ENCODE data around the gene MORC3. TPM values are rescaled to one million over a fixed set of nuclear protein-coding genes. Genes with fewer than 3 reads are reported as not detected.

Gene MORC3
- total RNA-seq, 1 experiment from 2014 or later: 19.8 TPM

DNA sequence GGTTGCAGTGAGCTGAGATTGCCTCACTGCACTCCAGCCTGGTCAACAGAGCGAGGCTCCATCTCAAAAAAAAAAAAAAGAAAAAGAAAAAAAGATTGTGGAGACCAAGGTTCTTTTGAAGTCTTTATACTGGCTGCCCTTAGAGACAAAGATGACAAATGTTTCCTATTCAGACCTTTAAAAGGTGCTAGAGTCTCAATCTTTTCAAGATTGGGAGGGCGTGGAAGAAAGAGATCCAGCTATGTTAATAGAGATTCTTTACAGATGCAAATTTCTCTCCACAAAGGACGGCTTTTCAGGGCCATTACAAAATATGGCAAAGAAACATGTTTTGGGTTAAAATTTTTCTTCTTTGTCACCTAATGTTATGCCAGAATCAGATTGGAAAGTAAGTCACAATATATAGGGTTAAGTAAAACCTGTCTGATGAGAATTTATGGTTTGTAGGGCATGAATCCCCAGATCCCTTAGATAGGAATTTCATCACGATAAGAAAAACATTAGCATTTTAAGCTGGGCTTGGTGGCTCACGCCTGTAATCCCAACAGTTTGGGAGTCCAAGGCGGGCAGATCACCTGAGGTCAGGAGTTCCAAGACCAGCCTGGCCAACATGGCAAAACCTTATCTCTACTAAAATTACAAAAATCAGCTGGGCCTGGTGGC lies 13.0 kb upstream of the MORC3 start:
- no peak overlapping the region for H3K27ac ChIP-seq (ENCODE audit: low read depth, low read length)
- intact Hi-C loops (cut with micrococcal nuclease): no loop called here
- H3K9me3 ChIP-seq (ENCODE audit: control insufficient read depth in 1 of 2, insufficient read depth in 1 of 2, low read depth in 1 of 2, low read length in 2 of 2): no peaks in the 10 kb centered on the region
- ATAC-seq (no peak), DNase-seq (ENCODE audit: low read depth, low spot score) (no peak)
- BruUV-seq (replicated peaks): no TSS peak
- H3K27me3 ChIP-seq (ENCODE audit: insufficient read depth, low read length): no peaks in the 10 kb centered on the region
- CTCF ChIA-PET: no interaction called here
- no peaks in the 10 kb centered on the region; a peak in 1 of 4 replicates for H3K4me1 ChIP-seq (ENCODE audit: control insufficient read depth in 1 of 2, insufficient read depth in 2 of 2, low read length in 2 of 2)
- RAD21 ChIA-PET (ENCODE audit: low non-redundant PET in 1 of 2, low total read pairs in 2 of 2, uncharacterized antibody in 2 of 2, unreplicated experiment in 2 of 2): no interaction called here
- no peak overlapping the region for H3K9ac ChIP-seq (ENCODE audit: low read length)
- no peak overlapping the region for H3K4me3 ChIP-seq (replicated peaks in 1 of 2; ENCODE audit: low read depth in 1 of 2, low read length in 2 of 2)
- H3K9me2 ChIP-seq (ENCODE audit: insufficient read depth): no peaks in the 10 kb centered on the region
- no peaks in the 10 kb centered on the region for H3K36me3 ChIP-seq (ENCODE audit: control insufficient read depth in 1 of 2, insufficient read depth in 2 of 2, low read length in 2 of 2)
- no peak overlapping the region for H2AFZ ChIP-seq (ENCODE audit: low read depth, low read length, poor library complexity, severe bottlenecking)
- no peak overlapping the region for H3K4me2 ChIP-seq (ENCODE audit: low read length)
- no peaks in the 10 kb centered on the region for H3K79me2 ChIP-seq (ENCODE audit: insufficient read depth, low read length)
- POLR2A ChIA-PET: no interaction called here
- TF ChIP-seq ZFX (IDR thresholded peaks at IDR 0.05) (no peak), FOSL1 (IDR thresholded peaks at IDR 0.05; ENCODE audit: low read depth) (no peak), SIN3A (IDR thresholded peaks at IDR 0.05; ENCODE audit: low read depth) (no peak), CEBPB (IDR thresholded peaks at IDR 0.05; ENCODE audit: low read depth) (no peak), RAD21 (IDR thresholded peaks at IDR 0.05; ENCODE audit: low read depth) (no peak), POLR2AphosphoS5 (IDR thresholded peaks at IDR 0.05; ENCODE audit: low read depth, low read length) (no peak)
- TF ChIP-seq, protein P1, sequence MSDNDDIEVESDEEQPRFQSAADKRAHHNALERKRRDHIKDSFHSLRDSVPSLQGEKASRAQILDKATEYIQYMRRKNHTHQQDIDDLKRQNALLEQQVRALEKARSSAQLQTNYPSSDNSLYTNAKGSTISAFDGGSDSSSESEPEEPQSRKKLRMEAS (IDR thresholded peaks at IDR 0.05): no peak
- TF ChIP-seq, protein P2, sequence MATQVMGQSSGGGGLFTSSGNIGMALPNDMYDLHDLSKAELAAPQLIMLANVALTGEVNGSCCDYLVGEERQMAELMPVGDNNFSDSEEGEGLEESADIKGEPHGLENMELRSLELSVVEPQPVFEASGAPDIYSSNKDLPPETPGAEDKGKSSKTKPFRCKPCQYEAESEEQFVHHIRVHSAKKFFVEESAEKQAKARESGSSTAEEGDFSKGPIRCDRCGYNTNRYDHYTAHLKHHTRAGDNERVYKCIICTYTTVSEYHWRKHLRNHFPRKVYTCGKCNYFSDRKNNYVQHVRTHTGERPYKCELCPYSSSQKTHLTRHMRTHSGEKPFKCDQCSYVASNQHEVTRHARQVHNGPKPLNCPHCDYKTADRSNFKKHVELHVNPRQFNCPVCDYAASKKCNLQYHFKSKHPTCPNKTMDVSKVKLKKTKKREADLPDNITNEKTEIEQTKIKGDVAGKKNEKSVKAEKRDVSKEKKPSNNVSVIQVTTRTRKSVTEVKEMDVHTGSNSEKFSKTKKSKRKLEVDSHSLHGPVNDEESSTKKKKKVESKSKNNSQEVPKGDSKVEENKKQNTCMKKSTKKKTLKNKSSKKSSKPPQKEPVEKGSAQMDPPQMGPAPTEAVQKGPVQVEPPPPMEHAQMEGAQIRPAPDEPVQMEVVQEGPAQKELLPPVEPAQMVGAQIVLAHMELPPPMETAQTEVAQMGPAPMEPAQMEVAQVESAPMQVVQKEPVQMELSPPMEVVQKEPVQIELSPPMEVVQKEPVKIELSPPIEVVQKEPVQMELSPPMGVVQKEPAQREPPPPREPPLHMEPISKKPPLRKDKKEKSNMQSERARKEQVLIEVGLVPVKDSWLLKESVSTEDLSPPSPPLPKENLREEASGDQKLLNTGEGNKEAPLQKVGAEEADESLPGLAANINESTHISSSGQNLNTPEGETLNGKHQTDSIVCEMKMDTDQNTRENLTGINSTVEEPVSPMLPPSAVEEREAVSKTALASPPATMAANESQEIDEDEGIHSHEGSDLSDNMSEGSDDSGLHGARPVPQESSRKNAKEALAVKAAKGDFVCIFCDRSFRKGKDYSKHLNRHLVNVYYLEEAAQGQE (IDR thresholded peaks at IDR 0.05; ENCODE audit: low read depth): no peak
- TF ChIP-seq, protein P3, sequence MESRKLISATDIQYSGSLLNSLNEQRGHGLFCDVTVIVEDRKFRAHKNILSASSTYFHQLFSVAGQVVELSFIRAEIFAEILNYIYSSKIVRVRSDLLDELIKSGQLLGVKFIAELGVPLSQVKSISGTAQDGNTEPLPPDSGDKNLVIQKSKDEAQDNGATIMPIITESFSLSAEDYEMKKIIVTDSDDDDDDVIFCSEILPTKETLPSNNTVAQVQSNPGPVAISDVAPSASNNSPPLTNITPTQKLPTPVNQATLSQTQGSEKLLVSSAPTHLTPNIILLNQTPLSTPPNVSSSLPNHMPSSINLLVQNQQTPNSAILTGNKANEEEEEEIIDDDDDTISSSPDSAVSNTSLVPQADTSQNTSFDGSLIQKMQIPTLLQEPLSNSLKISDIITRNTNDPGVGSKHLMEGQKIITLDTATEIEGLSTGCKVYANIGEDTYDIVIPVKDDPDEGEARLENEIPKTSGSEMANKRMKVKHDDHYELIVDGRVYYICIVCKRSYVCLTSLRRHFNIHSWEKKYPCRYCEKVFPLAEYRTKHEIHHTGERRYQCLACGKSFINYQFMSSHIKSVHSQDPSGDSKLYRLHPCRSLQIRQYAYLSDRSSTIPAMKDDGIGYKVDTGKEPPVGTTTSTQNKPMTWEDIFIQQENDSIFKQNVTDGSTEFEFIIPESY (IDR thresholded peaks at IDR 0.05; ENCODE audit: extremely low read depth, insufficient replicate concordance, low read length): no peak
- H4K20me1 ChIP-seq (ENCODE audit: insufficient read depth): no peaks in the 10 kb centered on the region

Measured in HCT116 (cell line).